ENCODE measurements around the gene AWAT2. TPM values are rescaled to one million over a fixed set of nuclear protein-coding genes. Genes with fewer than 3 reads are reported as not detected.

Gene AWAT2
- total RNA-seq, 1 experiment from 2014 or later: not detected

- ChIA-PET POLR2A (ENCODE audit: low non-redundant PET) (no interaction called here), CTCF (no interaction called here)
- Histone ChIP-seq H3K9me3 (ENCODE audit: low read depth, low read length, poor library complexity, severe bottlenecking) (no peaks in the 10 kb centered on the region), H3K4me3 (ENCODE audit: low read depth, low read length, poor library complexity, severe bottlenecking) (no peak overlapping the region), H3K36me3 (ENCODE audit: insufficient read depth, low read length, poor library complexity, severe bottlenecking) (no peaks in the 10 kb centered on the region), H3K27me3 (replicated peaks; ENCODE audit: insufficient read depth, low read depth, low read length, poor library complexity) (no peaks in the 10 kb centered on the region), H3K4me1 (ENCODE audit: insufficient read depth, low read length, poor library complexity, severe bottlenecking) (no peaks in the 10 kb centered on the region), H3K27ac (ENCODE audit: low read depth, low read length, poor library complexity, severe bottlenecking) (no peak overlapping the region)
- DNase-seq (ENCODE audit: low spot score): no peak
- TF ChIP-seq CTCF (conservative IDR thresholded peaks at IDR 0.05; ENCODE audit: low read depth, low read length): no peak
- TF ChIP-seq EZH2 (IDR thresholded peaks at IDR 0.05; ENCODE audit: borderline replicate concordance, low read depth, low read length, poor library complexity, severe bottlenecking): no peak
- intact Hi-C loops (cut with micrococcal nuclease; ENCODE audit: unreplicated experiment): loop anchor here (10.0 kb wide), 1 partner anchor 610 kb away; no protein-coding TSS in a partner anchor
- BruUV-seq (replicated peaks): no TSS peak
Measured at GRCh38 chrX:70034646-70035045, 15.1 kb downstream of the AWAT2 start.

GRCh38 chrX:70033348-70034051 is 16.2 kb downstream of the AWAT2 start:
- H3K36me3 ChIP-seq (ENCODE audit: insufficient read depth, low read length, poor library complexity, severe bottlenecking): no peaks in the 10 kb centered on the region
- CTCF ChIA-PET: interaction anchor here (0.7 to 1.0 kb wide), 2 partner anchors 63 to 99 kb away, joined by 4 read pairs; no protein-coding TSS in a partner anchor
- no peaks in the 10 kb centered on the region for H3K27me3 ChIP-seq (replicated peaks; ENCODE audit: insufficient read depth, low read depth, low read length, poor library complexity)
- peak; percentile 52 for DNase-seq (ENCODE audit: low spot score)
- no peaks in the 10 kb centered on the region for H3K9me3 ChIP-seq (ENCODE audit: low read depth, low read length, poor library complexity, severe bottlenecking)
- no peaks in the 10 kb centered on the region for H3K4me1 ChIP-seq (ENCODE audit: insufficient read depth, low read length, poor library complexity, severe bottlenecking)
- H3K4me3 ChIP-seq (ENCODE audit: low read depth, low read length, poor library complexity, severe bottlenecking): no peak overlapping the region
- TF ChIP-seq CTCF (conservative IDR thresholded peaks at IDR 0.05; ENCODE audit: low read depth, low read length) (peak; percentile 73), EZH2 (IDR thresholded peaks at IDR 0.05; ENCODE audit: borderline replicate concordance, low read depth, low read length, poor library complexity, severe bottlenecking) (no peak)
- intact Hi-C loops (cut with micrococcal nuclease; ENCODE audit: unreplicated experiment): loop anchor here (1.0 to 10.0 kb wide), 2 partner anchors 64 to 609 kb away; no protein-coding TSS in a partner anchor
- POLR2A ChIA-PET (ENCODE audit: low non-redundant PET): no interaction called here
- BruUV-seq (replicated peaks): no TSS peak
- H3K27ac ChIP-seq (ENCODE audit: low read depth, low read length, poor library complexity, severe bottlenecking): no peak overlapping the region

- H3K36me3 ChIP-seq (ENCODE audit: insufficient read depth, low read length, poor library complexity, severe bottlenecking): no peaks in the 10 kb centered on the region
- H3K9me3 ChIP-seq (ENCODE audit: low read depth, low read length, poor library complexity, severe bottlenecking): no peaks in the 10 kb centered on the region
- intact Hi-C loops (cut with micrococcal nuclease; ENCODE audit: unreplicated experiment): loop anchor here (1.0 to 10.0 kb wide), 2 partner anchors 65 to 608 kb away; no protein-coding TSS in a partner anchor
- ChIA-PET POLR2A (ENCODE audit: low non-redundant PET) (no interaction called here), CTCF (no interaction called here)
- H3K4me1 ChIP-seq (ENCODE audit: insufficient read depth, low read length, poor library complexity, severe bottlenecking): no peaks in the 10 kb centered on the region
- DNase-seq (ENCODE audit: low spot score): no peak
- no peaks in the 10 kb centered on the region for H3K27me3 ChIP-seq (replicated peaks; ENCODE audit: insufficient read depth, low read depth, low read length, poor library complexity)
- H3K27ac ChIP-seq (ENCODE audit: low read depth, low read length, poor library complexity, severe bottlenecking): no peak overlapping the region
- no TSS peak for BruUV-seq (replicated peaks)
- TF ChIP-seq CTCF (conservative IDR thresholded peaks at IDR 0.05; ENCODE audit: low read depth, low read length): no peak
- TF ChIP-seq EZH2 (IDR thresholded peaks at IDR 0.05; ENCODE audit: borderline replicate concordance, low read depth, low read length, poor library complexity, severe bottlenecking): no peak
- H3K4me3 ChIP-seq (ENCODE audit: low read depth, low read length, poor library complexity, severe bottlenecking): no peak overlapping the region
Measured at GRCh38 chrX:70032792-70033191, 16.9 kb downstream of the AWAT2 start.
